A673 (cell line): ENCODE results near the gene CXCL12. TPM values are rescaled to one million over a fixed set of nuclear protein-coding genes. Genes with fewer than 3 reads are reported as not detected.

Experiments
- BruUV-seq: library from RNA; stranded (reverse); fragments of 400-500 nt; replicated peaks from 2 replicates; lab custom pipeline; 2021; lab: Mats Ljungman, UMichigan
- CTCF ChIA-PET: fragments of 300-600 bp; sonication (Branson Sonifier 250); formaldehyde crosslinking; loops from one replicate; lab custom pipeline; 2022; ENCODE audit warnings: antibody characterized with exemption; lab: Charles Lee
- POLR2A ChIA-PET: fragments of 300-600 bp; sonication (Branson Sonifier 250); formaldehyde crosslinking; loops from one replicate; lab custom pipeline; 2022; ENCODE audit warnings: antibody characterized with exemption; ENCODE audit not compliant: low non-redundant PET; lab: Charles Lee
- DNase-seq: peaks from one replicate; pipeline ENCODE4 v3.0.0-alpha.2; 2015; ENCODE audit warnings: low spot score
- H3K27ac ChIP-seq: fragments of 200-600 bp; sonication (generic); 2 replicates; pipeline ENCODE4 v1.5.1; 2016; ENCODE audit warnings: mixed run types, low read depth, mild to moderate bottlenecking, mixed read lengths, antibody characterized with exemption, low read length; ENCODE audit not compliant: poor library complexity, severe bottlenecking
- H3K27me3 ChIP-seq: fragments of 200-600 bp; sonication (generic); replicated peaks from 2 replicates; pipeline ENCODE4 v1.6.1; 2017; ENCODE audit warnings: mixed run types, low read depth, mild to moderate bottlenecking, mixed read lengths, antibody characterized with exemption, low read length; ENCODE audit not compliant: insufficient read depth, poor library complexity
- H3K36me3 ChIP-seq: fragments of 200-600 bp; sonication (generic); 2 replicates; pipeline ENCODE4 v1.6.1; 2016; ENCODE audit warnings: mixed run types, mild to moderate bottlenecking, mixed read lengths, antibody characterized with exemption, low read length; ENCODE audit not compliant: insufficient read depth, poor library complexity, severe bottlenecking
- H3K4me1 ChIP-seq: fragments of 200-600 bp; sonication (generic); 2 replicates; pipeline ENCODE4 v1.6.1; 2017; ENCODE audit warnings: mixed run types, mild to moderate bottlenecking, mixed read lengths, antibody characterized with exemption, low read length; ENCODE audit not compliant: insufficient read depth, poor library complexity, severe bottlenecking
- H3K4me3 ChIP-seq: fragments of 200-600 bp; sonication (generic); 2 replicates; pipeline ENCODE4 v1.5.1; 2016; ENCODE audit warnings: low read depth, mixed run types, mild to moderate bottlenecking, mixed read lengths, low read length; ENCODE audit not compliant: poor library complexity, severe bottlenecking
- H3K9me3 ChIP-seq: fragments of 200-600 bp; sonication (generic); 2 replicates; pipeline ENCODE4 v1.6.1; 2016; ENCODE audit warnings: mixed run types, low read depth, mild to moderate bottlenecking, mixed read lengths, antibody characterized with exemption, low read length; ENCODE audit not compliant: poor library complexity, severe bottlenecking
- CTCF ChIP-seq: fragments of 300-800, 200-600 bp; sonication (generic); conservative IDR thresholded peaks from 2 replicates; pipeline ENCODE4 v1.5.1; 2017; ENCODE audit warnings: low read depth, mild to moderate bottlenecking, antibody characterized with exemption, low read length, moderate library complexity, mixed read lengths
- EZH2 ChIP-seq: fragments of 200-600 bp; sonication (generic); IDR thresholded peaks from 2 replicates; pipeline ENCODE4 v1.6.1; 2017; ENCODE audit warnings: borderline replicate concordance, low read depth, mild to moderate bottlenecking, mixed read lengths, antibody characterized with exemption, low read length; ENCODE audit not compliant: poor library complexity, severe bottlenecking
- intact Hi-C: fragments of 100-400 bp; cut with micrococcal nuclease; formaldehyde crosslinking; loops from one replicate; pipeline ENCODE4 v1.10.0; 2022; ENCODE audit not compliant: unreplicated experiment
- total RNA-seq: library from RNA; stranded (reverse); gene quantifications from 2 replicates; pipeline ENCODE4 v1.2.3, GENCODE V29; 2021

Gene CXCL12
- total RNA-seq, 1 experiment from 2014 or later = 0.30 TPM

GRCh38 chr10:44416936-44417335 is 32.0 kb upstream of the CXCL12 start:
- DNase-seq = no peak
- no peaks in the 10 kb centered on the region for H3K4me1 ChIP-seq
- BruUV-seq = no TSS peak
- no peak overlapping the region for H3K27ac ChIP-seq
- intact Hi-C loops = no loop called here
- no peaks in the 10 kb centered on the region for H3K27me3 ChIP-seq
- no peaks in the 10 kb centered on the region for H3K36me3 ChIP-seq
- ChIA-PET POLR2A (no interaction called here), CTCF (interaction anchor here (0.5 kb wide), 1 partner anchor 30 kb away, joined by 4 read pairs; no protein-coding TSS in a partner anchor)
- no peaks in the 10 kb centered on the region for H3K9me3 ChIP-seq
- no peak for TF ChIP-seq CTCF
- no peak for TF ChIP-seq EZH2
- no peak overlapping the region for H3K4me3 ChIP-seq

GRCh38 chr10:44416021-44416771 is 31.3 kb upstream of the CXCL12 start:
- TF ChIP-seq CTCF = no peak
- no peak for TF ChIP-seq EZH2
- Histone ChIP-seq H3K27me3 (no peaks in the 10 kb centered on the region), H3K4me1 (no peaks in the 10 kb centered on the region), H3K9me3 (no peaks in the 10 kb centered on the region), H3K36me3 (no peaks in the 10 kb centered on the region), H3K4me3 (no peak overlapping the region), H3K27ac (no peak overlapping the region)
- DNase-seq = no peak
- ChIA-PET CTCF (interaction anchor here (0.5 kb wide), 1 partner anchor 30 kb away, joined by 4 read pairs; no protein-coding TSS in a partner anchor), POLR2A (no interaction called here)
- intact Hi-C loops = no loop called here
- BruUV-seq = no TSS peak

- POLR2A ChIA-PET = no interaction called here
- no peaks in the 10 kb centered on the region for H3K27me3 ChIP-seq
- DNase-seq = no peak
- intact Hi-C loops = no loop called here
- H3K4me3 ChIP-seq = no peak overlapping the region
- no peaks in the 10 kb centered on the region for H3K36me3 ChIP-seq
- TF ChIP-seq EZH2 (no peak), CTCF (no peak)
- no peaks in the 10 kb centered on the region for H3K4me1 ChIP-seq
- H3K27ac ChIP-seq = no peak overlapping the region
- CTCF ChIA-PET = no interaction called here
- no TSS peak for BruUV-seq
- H3K9me3 ChIP-seq = no peaks in the 10 kb centered on the region
These were observed 30.2 kb upstream of the CXCL12 start for GRCh38 chr10:44415121-44415520.
